DOHH2 (cell line): ENCODE measurements around the gene ANKMY1.

Source experiments
- EZH2phosphoT487 ChIP-seq: fragments of 200-600 bp; sonication (generic); IDR thresholded peaks from 2 replicates; pipeline ENCODE4 v1.6.1; 2017; ENCODE audit warnings: borderline replicate concordance, mild to moderate bottlenecking, antibody characterized with exemption, low read length, moderate library complexity, mixed read lengths
- TF ChIP-seq, protein P1 (sequence below): fragments of 200-600 bp; sonication (generic); IDR thresholded peaks from one replicate; pipeline ENCODE4 v1.5.1; 2014; ENCODE audit warnings: antibody characterized with exemption, mild to moderate bottlenecking, low read depth, low read length; ENCODE audit not compliant: poor library complexity, severe bottlenecking

DNA sequence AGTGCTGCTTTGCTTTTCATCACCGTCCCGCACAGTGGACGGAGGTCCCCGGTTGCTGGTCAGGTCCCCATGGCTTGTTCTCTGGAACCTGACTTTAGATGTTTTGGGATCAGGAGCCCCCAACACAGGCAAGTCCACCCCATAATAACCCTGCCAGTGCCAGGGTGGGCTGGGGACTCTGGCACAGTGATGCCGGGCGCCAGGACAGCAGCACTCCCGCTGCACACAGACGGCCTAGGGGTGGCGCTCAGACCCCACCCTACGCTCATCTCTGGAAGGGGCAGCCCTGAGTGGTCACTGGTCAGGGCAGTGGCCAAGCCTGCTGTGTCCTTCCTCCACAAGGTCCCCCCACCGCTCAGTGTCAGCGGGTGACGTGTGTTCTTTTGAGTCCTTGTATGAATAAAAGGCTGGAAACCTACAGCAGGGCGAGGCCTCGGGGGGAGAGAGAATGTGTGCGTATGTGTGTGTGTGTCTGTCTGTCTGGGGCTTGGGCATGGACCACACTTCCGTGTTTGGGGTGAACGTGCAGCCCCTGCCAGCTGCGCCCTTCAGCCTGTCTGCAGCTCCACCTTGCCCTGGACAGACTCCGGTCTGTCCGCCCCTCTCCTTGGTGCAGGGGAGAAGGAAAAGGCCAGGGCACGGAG lies 90.0 kb downstream of the ANKMY1 start:
- TF ChIP-seq, protein P1, sequence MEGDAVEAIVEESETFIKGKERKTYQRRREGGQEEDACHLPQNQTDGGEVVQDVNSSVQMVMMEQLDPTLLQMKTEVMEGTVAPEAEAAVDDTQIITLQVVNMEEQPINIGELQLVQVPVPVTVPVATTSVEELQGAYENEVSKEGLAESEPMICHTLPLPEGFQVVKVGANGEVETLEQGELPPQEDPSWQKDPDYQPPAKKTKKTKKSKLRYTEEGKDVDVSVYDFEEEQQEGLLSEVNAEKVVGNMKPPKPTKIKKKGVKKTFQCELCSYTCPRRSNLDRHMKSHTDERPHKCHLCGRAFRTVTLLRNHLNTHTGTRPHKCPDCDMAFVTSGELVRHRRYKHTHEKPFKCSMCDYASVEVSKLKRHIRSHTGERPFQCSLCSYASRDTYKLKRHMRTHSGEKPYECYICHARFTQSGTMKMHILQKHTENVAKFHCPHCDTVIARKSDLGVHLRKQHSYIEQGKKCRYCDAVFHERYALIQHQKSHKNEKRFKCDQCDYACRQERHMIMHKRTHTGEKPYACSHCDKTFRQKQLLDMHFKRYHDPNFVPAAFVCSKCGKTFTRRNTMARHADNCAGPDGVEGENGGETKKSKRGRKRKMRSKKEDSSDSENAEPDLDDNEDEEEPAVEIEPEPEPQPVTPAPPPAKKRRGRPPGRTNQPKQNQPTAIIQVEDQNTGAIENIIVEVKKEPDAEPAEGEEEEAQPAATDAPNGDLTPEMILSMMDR, result no peak
- TF ChIP-seq EZH2phosphoT487, result no peak
